Nephron progenitor cell (in vitro differentiated cells): ENCODE measurements around the gene AKR1A1.
"Not testable (repeated sequence)": the region's sequence is repeated elsewhere in the genome, so short reads cannot be mapped to it uniquely, and the experiment has no call there.

Experiments used
- DNase-seq: peaks from one replicate; pipeline ENCODE4 v3.0.0; 2021
- H3K27ac Mint-ChIP-seq: 2 replicates; pipeline ENCODE4 v1.8.0; 2021; ENCODE audit warnings: mild to moderate bottlenecking, moderate library complexity, mixed read lengths
- H3K27me3 Mint-ChIP-seq: 2 replicates; pipeline ENCODE4 v1.8.0; 2021; ENCODE audit warnings: mild to moderate bottlenecking, low read depth, mixed read lengths; ENCODE audit not compliant: poor library complexity
- H3K36me3 Mint-ChIP-seq: 2 replicates; pipeline ENCODE4 v1.8.0; 2021; ENCODE audit warnings: low read depth, mixed read lengths
- H3K4me1 Mint-ChIP-seq: 2 replicates; pipeline ENCODE4 v1.8.0; 2021; ENCODE audit warnings: mixed read lengths
- H3K4me3 Mint-ChIP-seq: 2 replicates; pipeline ENCODE4 v1.8.0; 2021; ENCODE audit warnings: mild to moderate bottlenecking, moderate library complexity, mixed read lengths
- H3K9me3 Mint-ChIP-seq: 2 replicates; pipeline ENCODE4 v1.8.0; 2021; ENCODE audit warnings: mild to moderate bottlenecking, moderate library complexity, mixed read lengths
- CTCF ChIP-seq: fragments of 200-600 bp; sonication (generic); IDR thresholded peaks from 2 replicates; pipeline ENCODE4 v1.5.0; 2021; ENCODE audit warnings: antibody characterized with exemption

The AKR1A1 gene

DNA sequence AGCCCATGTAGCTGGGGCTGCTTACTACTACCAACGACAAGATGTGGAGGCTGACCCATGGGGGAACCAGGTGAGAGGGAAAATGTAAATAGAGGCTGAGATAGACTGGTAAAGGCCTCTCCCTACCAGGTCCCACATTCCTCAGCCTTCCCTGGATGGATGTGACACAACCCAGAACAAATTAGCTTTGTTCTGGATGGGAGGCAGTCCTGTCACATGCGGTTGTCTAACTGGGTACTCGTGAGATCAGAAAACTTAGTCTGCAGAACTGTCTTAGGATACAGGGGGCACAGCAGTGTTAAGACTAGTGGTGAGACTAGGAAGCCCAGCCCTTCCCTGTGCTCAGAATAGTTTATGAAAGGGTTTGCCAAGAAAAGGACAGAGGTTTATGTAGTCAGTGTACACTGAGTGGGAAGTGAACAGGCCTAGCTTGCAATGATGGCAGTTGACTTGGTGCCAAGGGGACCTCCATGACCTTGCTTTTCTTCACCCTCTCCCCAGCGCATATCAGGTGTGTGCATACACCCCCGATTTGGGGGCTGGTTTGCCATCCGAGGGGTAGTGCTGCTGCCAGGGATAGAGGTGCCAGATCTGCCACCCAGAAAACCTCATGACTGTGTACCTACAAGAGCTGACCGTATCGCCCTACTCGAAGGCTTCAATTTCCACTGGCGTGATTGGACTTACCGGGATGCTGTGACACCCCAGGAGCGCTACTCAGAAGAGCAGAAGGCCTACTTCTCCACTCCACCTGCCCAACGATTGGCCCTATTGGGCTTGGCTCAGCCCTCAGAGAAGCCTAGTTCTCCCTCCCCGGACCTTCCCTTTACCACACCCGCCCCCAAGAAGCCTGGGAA lies 42.1 kb upstream of the AKR1A1 start:
- H3K4me1 Mint-ChIP-seq: peaks cover 4% of the 10 kb centered on the region
- H3K9me3 Mint-ChIP-seq: no peaks in the 10 kb centered on the region
- TF ChIP-seq CTCF: no peak
- H3K27me3 Mint-ChIP-seq: no peaks in the 10 kb centered on the region
- H3K36me3 Mint-ChIP-seq: peaks cover 46% of the 10 kb centered on the region
- H3K4me3 Mint-ChIP-seq: no peak overlapping the region
- H3K27ac Mint-ChIP-seq: peak overlapping the region; percentile 74
- DNase-seq: no peak

- Mint-ChIP-seq H3K27me3 (no peaks in the 10 kb centered on the region), H3K36me3 (peaks cover 63% of the 10 kb centered on the region), H3K4me3 (no peak overlapping the region), H3K27ac (peak overlapping the region; percentile 33), H3K4me1 (peaks cover 14% of the 10 kb centered on the region), H3K9me3 (no peaks in the 10 kb centered on the region)
- DNase-seq: no peak
- TF ChIP-seq CTCF: no peak
Measured at GRCh38 chr1:45510036-45510971, 40.3 kb upstream of the AKR1A1 start.

GRCh38 chr1:45510972-45511527 lies 39.6 kb upstream of the AKR1A1 start:
- no peaks in the 10 kb centered on the region for H3K27me3 Mint-ChIP-seq
- no peak for TF ChIP-seq CTCF
- H3K36me3 Mint-ChIP-seq: peaks cover 71% of the 10 kb centered on the region
- no peak for DNase-seq
- H3K9me3 Mint-ChIP-seq: no peaks in the 10 kb centered on the region
- no peak overlapping the region for H3K4me3 Mint-ChIP-seq
- H3K27ac Mint-ChIP-seq: peak overlapping the region; percentile 82
- peaks cover 17% of the 10 kb centered on the region for H3K4me1 Mint-ChIP-seq

- Mint-ChIP-seq H3K27me3 (no peaks in the 10 kb centered on the region), H3K9me3 (no peaks in the 10 kb centered on the region), H3K4me3 (no peak overlapping the region), H3K27ac (no peak overlapping the region), H3K4me1 (peaks cover 29% of the 10 kb centered on the region), H3K36me3 (peaks cover 82% of the 10 kb centered on the region)
- TF ChIP-seq CTCF: peak; percentile 68
- DNase-seq: peak; percentile 60
Measured at GRCh38 chr1:45512641-45513054, 38.0 kb upstream of the AKR1A1 start.

DNA sequence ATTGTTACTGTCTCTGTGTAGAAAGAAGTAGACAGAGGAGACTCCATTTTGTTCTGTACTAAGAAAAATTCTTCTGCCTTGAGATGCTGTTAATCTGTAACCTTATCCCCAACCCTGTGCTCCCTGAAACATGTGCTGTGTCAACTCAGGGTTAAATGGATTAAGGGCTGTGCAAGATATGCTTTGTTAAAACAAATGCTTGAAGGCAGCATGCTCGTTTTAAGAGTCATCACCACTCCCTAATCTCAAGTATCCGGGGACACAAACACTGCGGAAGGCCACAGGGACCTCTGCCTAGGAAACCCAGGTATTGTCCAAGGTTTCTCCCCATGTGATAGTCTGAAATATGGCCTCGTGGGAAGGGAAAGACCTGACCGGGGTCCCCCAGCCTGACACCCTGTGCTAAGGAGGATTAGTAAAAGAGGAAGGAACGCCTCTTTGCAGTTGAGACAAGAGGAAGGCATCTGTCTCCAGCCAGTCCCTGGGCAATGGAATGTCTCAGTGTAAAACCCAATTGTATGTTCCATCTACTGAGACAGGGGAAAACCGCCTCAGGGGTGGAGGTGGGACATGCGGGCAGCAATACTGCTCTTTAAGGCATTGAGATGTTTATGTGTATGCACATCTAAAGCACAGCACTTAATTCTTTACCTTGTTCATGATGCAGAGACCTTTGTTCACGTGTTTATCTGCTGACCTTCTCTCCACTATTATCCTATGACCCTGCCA lies 36.9 kb upstream of the AKR1A1 start:
- H3K27me3 Mint-ChIP-seq, H3K4me3 Mint-ChIP-seq, DNase-seq, H3K9me3 Mint-ChIP-seq: not testable (repeated sequence)
- H3K27ac Mint-ChIP-seq: peak overlapping the region; percentile 1
- peaks cover 73% of the 10 kb centered on the region for H3K36me3 Mint-ChIP-seq
- H3K4me1 Mint-ChIP-seq: peaks cover 30% of the 10 kb centered on the region
